ENCODE measurements around the gene DEFB114.

Gene DEFB114

GRCh38 chr6:49951926-49952325 lies 12.0 kb downstream of the DEFB114 start:
- no peak overlapping the region for H3K4me3 ChIP-seq (ENCODE audit: low read length)
- no peaks in the 10 kb centered on the region for H3K9me2 ChIP-seq (replicated peaks; ENCODE audit: insufficient read depth, low read length)
- H3K9me3 ChIP-seq (replicated peaks; ENCODE audit: insufficient read depth, low read length) = no peaks in the 10 kb centered on the region
- TF ChIP-seq EZH2 (optimal IDR thresholded peaks at IDR 0.05; ENCODE audit: low read depth, low read length) (no peak), CTCF (IDR thresholded peaks at IDR 0.05; ENCODE audit: low read length) (no peak), EZH2phosphoT487 (IDR thresholded peaks at IDR 0.05; ENCODE audit: low read length) (no peak)
- H3K4me2 ChIP-seq (ENCODE audit: low read depth, low read length) = no peak overlapping the region
- H3K36me3 ChIP-seq (replicated peaks; ENCODE audit: insufficient read depth, low read length) = no peaks in the 10 kb centered on the region
- no peak overlapping the region for H2AFZ ChIP-seq (ENCODE audit: low read length)
- no peak overlapping the region for H3K27ac ChIP-seq (ENCODE audit: low read length)
- H4K20me1 ChIP-seq (ENCODE audit: insufficient read depth, low read length) = no peaks in the 10 kb centered on the region
- no peak overlapping the region for H3K9ac ChIP-seq (ENCODE audit: low read length)
- H3K4me1 ChIP-seq (ENCODE audit: low read length) = no peaks in the 10 kb centered on the region
- no peak for DNase-seq
- no peaks in the 10 kb centered on the region for H3K79me2 ChIP-seq (ENCODE audit: low read length)
- H3K27me3 ChIP-seq (replicated peaks; ENCODE audit: insufficient read depth, low read length) = no peaks in the 10 kb centered on the region
- H3F3A ChIP-seq (ENCODE audit: insufficient read depth, low read length) = no peaks in the 10 kb centered on the region

GRCh38 chr6:49950415-49950751 lies 13.6 kb downstream of the DEFB114 start:
- TF ChIP-seq CTCF (IDR thresholded peaks at IDR 0.05; ENCODE audit: low read length) = no peak
- TF ChIP-seq EZH2phosphoT487 (IDR thresholded peaks at IDR 0.05; ENCODE audit: low read length) = no peak
- TF ChIP-seq EZH2 (optimal IDR thresholded peaks at IDR 0.05; ENCODE audit: low read depth, low read length) = no peak
- Histone ChIP-seq H3K36me3 (replicated peaks; ENCODE audit: insufficient read depth, low read length) (no peaks in the 10 kb centered on the region), H3K4me2 (ENCODE audit: low read depth, low read length) (no peak overlapping the region), H3K9ac (ENCODE audit: low read length) (no peak overlapping the region), H3F3A (ENCODE audit: insufficient read depth, low read length) (no peaks in the 10 kb centered on the region), H2AFZ (ENCODE audit: low read length) (no peak overlapping the region), H3K4me1 (ENCODE audit: low read length) (no peaks in the 10 kb centered on the region), H3K9me2 (replicated peaks; ENCODE audit: insufficient read depth, low read length) (no peaks in the 10 kb centered on the region), H3K27ac (ENCODE audit: low read length) (no peak overlapping the region), H3K27me3 (replicated peaks; ENCODE audit: insufficient read depth, low read length) (no peaks in the 10 kb centered on the region), H3K4me3 (ENCODE audit: low read length) (no peak overlapping the region), H4K20me1 (ENCODE audit: insufficient read depth, low read length) (no peaks in the 10 kb centered on the region), H3K79me2 (ENCODE audit: low read length) (no peaks in the 10 kb centered on the region), H3K9me3 (replicated peaks; ENCODE audit: insufficient read depth, low read length) (no peaks in the 10 kb centered on the region)
- DNase-seq = no peak

- no peak overlapping the region for H3K4me2 ChIP-seq (ENCODE audit: low read depth, low read length)
- no peak overlapping the region for H3K27ac ChIP-seq (ENCODE audit: low read length)
- no peak overlapping the region for H3K4me3 ChIP-seq (ENCODE audit: low read length)
- H3K27me3 ChIP-seq (replicated peaks; ENCODE audit: insufficient read depth, low read length) = no peaks in the 10 kb centered on the region
- no peak for DNase-seq
- H3K36me3 ChIP-seq (replicated peaks; ENCODE audit: insufficient read depth, low read length) = no peaks in the 10 kb centered on the region
- no peaks in the 10 kb centered on the region for H4K20me1 ChIP-seq (ENCODE audit: insufficient read depth, low read length)
- H3K4me1 ChIP-seq (ENCODE audit: low read length) = no peaks in the 10 kb centered on the region
- no peak overlapping the region for H3K9ac ChIP-seq (ENCODE audit: low read length)
- no peaks in the 10 kb centered on the region for H3K9me2 ChIP-seq (replicated peaks; ENCODE audit: insufficient read depth, low read length)
- no peaks in the 10 kb centered on the region for H3F3A ChIP-seq (ENCODE audit: insufficient read depth, low read length)
- H3K79me2 ChIP-seq (ENCODE audit: low read length) = no peaks in the 10 kb centered on the region
- H2AFZ ChIP-seq (ENCODE audit: low read length) = no peak overlapping the region
- TF ChIP-seq EZH2phosphoT487 (IDR thresholded peaks at IDR 0.05; ENCODE audit: low read length) = no peak
- no peak for TF ChIP-seq CTCF (IDR thresholded peaks at IDR 0.05; ENCODE audit: low read length)
- no peak for TF ChIP-seq EZH2 (optimal IDR thresholded peaks at IDR 0.05; ENCODE audit: low read depth, low read length)
- no peaks in the 10 kb centered on the region for H3K9me3 ChIP-seq (replicated peaks; ENCODE audit: insufficient read depth, low read length)
These were observed 14.9 kb downstream of the DEFB114 start for GRCh38 chr6:49949062-49949461.
